K562 (cell line): ENCODE results near the gene ZFYVE26.

Experiments used
- POLR2A ChIP-seq: fragments of 450-650 bp; conservative IDR thresholded peaks from 2 replicates; pipeline ENCODE4 v1.6.1; 2016
- TF ChIP-seq, protein P1 (sequence below), 3 experiments: IDR thresholded peaks in 2 of 3; conservative IDR thresholded peaks in 1 of 3; 2 replicates each; pipeline ENCODE4 v1.5.1; 2011 to 2012; ENCODE audit warnings: low read length in 3 of 3, mild to moderate bottlenecking in 3 of 3, control low read depth in 2 of 3, improper control_type of control experiment in 1 of 3, inconsistent platforms in 1 of 3, low read depth in 1 of 3, mixed read lengths in 1 of 3, moderate library complexity in 1 of 3; ENCODE audit not compliant: insufficient read depth in 2 of 3

- TF ChIP-seq, protein P1, sequence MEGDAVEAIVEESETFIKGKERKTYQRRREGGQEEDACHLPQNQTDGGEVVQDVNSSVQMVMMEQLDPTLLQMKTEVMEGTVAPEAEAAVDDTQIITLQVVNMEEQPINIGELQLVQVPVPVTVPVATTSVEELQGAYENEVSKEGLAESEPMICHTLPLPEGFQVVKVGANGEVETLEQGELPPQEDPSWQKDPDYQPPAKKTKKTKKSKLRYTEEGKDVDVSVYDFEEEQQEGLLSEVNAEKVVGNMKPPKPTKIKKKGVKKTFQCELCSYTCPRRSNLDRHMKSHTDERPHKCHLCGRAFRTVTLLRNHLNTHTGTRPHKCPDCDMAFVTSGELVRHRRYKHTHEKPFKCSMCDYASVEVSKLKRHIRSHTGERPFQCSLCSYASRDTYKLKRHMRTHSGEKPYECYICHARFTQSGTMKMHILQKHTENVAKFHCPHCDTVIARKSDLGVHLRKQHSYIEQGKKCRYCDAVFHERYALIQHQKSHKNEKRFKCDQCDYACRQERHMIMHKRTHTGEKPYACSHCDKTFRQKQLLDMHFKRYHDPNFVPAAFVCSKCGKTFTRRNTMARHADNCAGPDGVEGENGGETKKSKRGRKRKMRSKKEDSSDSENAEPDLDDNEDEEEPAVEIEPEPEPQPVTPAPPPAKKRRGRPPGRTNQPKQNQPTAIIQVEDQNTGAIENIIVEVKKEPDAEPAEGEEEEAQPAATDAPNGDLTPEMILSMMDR (IDR thresholded peaks at IDR 0.05 in 2 of 3, conservative IDR thresholded peaks at IDR 0.05 in 1 of 3; ENCODE audit: insufficient read depth in 2 of 3, low read depth in 1 of 3, low read length in 3 of 3), result no peak
- no peak for TF ChIP-seq POLR2A
Observed at GRCh38 chr14:67762051-67762450, 54.3 kb downstream of the ZFYVE26 start.
